ENCODE measurements around the gene PRRC2A.
A peak's percentile ranks its signal among the peaks of the same experiment; 100 is the strongest.

PRRC2A gene

GRCh38 chr6:31624070-31624469, 3.6 kb downstream of the PRRC2A start:
- DNase-seq (ENCODE audit: low spot score), result no peak

GRCh38 chr6:31626952-31627351, 6.4 kb downstream of the PRRC2A start:
- DNase-seq (ENCODE audit: low spot score), result no peak

DNA sequence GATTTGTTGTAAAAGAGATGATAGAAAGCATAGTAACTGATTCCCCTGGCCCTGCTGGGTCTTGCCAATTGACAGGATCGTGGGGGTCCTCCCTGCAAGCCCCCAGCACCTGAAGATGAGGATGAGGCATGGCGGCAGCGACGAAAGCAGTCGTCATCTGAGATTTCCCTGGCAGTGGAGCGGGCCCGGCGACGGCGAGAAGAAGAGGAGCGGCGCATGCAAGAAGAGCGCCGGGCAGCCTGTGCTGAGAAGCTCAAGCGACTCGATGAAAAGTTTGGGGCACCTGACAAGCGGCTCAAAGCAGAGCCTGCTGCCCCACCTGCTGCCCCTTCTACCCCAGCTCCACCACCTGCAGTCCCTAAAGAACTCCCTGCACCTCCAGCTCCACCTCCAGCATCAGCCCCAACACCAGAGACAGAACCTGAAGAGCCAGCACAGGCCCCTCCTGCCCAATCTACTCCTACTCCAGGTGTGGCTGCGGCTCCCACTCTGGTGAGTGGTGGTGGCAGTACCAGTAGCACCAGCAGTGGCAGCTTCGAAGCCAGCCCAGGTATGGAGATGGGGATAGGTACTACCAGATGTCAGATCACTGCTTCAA, 7.3 kb downstream of the PRRC2A start:
- DNase-seq (ENCODE audit: low spot score), result no peak

GRCh38 chr6:31629014-31629413, 8.5 kb downstream of the PRRC2A start:
- no peak for DNase-seq (ENCODE audit: low spot score)

GRCh38 chr6:31630177-31630934, 9.8 kb downstream of the PRRC2A start:
- no peak for DNase-seq (ENCODE audit: low spot score)

DNA sequence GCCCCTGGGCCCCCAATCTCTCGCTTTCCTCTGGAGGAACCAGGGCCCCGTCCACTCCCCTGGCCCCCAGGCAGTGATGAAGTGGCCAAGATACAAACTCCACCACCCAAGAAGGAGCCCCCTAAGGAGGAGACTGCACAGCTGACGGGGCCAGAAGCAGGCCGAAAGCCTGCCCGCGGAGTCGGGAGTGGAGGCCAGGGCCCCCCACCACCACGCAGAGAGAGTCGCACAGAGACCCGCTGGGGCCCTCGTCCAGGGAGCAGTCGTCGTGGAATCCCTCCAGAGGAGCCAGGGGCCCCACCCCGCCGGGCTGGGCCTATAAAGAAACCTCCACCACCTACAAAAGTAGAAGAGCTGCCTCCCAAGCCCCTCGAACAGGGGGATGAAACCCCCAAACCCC, 10.7 kb downstream of the PRRC2A start:
- DNase-seq (ENCODE audit: low spot score), result no peak

GRCh38 chr6:31631681-31632278, 11.3 kb downstream of the PRRC2A start:
- DNase-seq (ENCODE audit: low spot score), result no peak

GRCh38 chr6:31632279-31632946, 11.9 kb downstream of the PRRC2A start:
- DNase-seq (ENCODE audit: low spot score), result no peak

DNA sequence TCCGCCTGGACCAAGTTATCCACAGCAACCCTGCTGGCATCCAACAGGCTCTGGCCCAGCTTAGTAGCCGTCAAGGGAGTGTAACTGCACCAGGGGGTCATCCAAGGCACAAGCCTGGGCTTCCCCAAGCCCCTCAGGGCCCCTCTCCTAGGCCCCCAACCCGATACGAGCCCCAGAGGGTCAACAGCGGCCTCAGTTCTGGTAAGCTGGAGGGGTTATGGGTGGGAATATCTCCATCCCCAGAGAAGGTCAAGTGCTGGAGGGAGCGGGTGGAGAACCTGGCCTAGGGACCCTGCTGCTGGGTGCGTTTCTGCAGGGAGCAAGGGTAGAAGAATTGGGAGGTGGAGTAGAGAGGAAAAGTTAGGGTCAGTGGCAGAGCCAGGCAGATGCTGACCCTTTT, 12.9 kb downstream of the PRRC2A start:
- DNase-seq (ENCODE audit: low spot score), result no peak

- DNase-seq (ENCODE audit: low spot score), result no peak
Observed at GRCh38 chr6:31634131-31634530, 13.6 kb downstream of the PRRC2A start.

- no peak for DNase-seq (ENCODE audit: low spot score)
Observed at GRCh38 chr6:31634969-31635575, 14.6 kb downstream of the PRRC2A start.

- no peak for DNase-seq (ENCODE audit: low spot score)
Observed at GRCh38 chr6:31636698-31637596, 16.4 kb downstream of the PRRC2A start.

DNA sequence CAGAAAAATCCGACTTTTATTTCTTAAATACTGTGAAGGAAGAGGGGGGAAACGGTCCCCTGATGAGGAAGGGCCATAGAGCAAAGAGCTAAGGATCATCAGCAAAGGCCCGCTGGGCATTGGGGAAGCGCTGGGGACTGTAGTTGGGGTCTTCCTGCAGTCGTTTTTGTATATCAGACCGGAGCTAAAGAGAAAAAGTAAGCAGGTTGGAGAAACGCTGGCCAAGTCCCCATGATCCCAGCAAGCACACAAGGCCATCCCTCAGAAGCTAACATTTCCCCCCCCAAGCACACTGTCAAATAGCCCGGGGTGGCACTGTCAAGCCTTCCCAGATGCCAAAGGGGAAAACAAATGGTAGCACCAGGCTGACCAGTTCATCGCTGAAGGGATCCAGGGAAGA, 18.5 kb downstream of the PRRC2A start:
- DNase-seq (ENCODE audit: low spot score), result no peak

DNA sequence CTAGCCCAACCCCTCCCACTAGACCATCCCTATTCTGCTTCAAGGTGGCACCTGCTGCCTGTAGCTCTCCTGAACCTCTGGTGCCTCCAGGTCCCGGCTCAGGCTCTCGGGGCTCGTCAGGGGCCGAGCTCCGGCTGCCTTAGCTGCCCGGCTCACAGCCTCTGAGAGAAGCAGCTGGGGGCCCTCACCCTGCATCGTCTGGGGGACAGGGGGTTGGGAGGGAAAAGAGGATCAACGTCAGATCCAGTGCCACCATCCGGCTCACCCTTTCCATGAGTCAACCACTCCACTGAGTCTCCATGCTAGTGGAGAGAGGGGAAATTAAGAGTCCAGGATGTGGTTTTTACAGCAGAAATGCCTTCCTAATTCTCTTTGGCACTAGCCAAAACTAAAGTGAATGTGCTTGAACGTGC, 18.9 kb downstream of the PRRC2A start:
- peak; percentile 85 for DNase-seq (ENCODE audit: low spot score)

DNA sequence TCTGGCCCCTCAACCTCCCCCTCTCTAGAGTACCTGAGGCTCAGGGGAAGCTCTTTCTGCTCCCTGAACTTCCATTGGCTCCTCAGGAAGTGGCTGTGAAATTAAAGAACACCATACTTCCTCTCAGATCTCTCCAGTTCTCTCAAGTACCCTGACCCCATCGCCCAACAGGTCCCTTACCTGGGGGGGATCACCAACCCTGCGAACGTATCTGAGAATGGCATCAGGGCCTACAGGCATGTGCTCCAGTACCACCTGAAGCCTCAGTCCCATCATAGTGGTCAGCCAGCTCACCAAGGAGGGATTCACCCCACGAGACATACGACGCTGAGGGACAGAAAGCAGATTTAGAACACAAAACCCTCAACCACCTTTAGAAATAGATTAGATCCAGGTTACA, 20.1 kb downstream of the PRRC2A start:
- DNase-seq (ENCODE audit: low spot score), result no peak

- DNase-seq (ENCODE audit: low spot score), result no peak
Observed at GRCh38 chr6:31641370-31641769, 20.9 kb downstream of the PRRC2A start.

- no peak for DNase-seq (ENCODE audit: low spot score)
Observed at GRCh38 chr6:31642798-31643570, 22.5 kb downstream of the PRRC2A start.

DNA sequence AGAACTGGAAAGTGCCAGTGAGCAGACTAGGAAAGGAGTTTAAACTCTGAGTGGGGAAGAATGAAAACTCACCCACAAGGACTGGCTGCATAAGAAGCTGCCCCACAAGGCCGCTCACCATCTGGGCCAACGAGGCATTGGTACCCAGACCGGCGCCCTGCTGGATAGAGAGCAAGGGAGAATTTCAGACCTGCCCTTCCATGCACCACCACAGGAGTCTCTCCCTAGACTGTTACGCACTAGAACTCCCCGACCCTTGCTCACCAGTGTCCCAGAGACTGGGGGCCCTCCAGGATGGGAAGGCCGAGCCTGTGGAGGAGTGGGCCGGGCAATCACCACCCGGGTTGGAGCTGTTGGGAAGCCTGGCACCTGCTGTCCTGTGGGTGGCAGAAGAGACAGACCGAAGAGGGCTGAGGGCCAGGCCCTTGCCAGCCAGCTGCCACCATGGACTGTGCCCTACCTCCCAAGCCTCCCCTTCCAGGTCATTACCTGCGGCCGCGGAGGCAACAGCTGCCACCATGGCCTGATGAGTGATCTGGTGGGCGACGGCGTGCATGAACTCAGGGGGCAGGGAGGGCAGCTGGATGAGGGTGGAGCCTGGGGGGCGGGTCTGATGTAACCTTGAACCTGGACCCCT, 23.4 kb downstream of the PRRC2A start:
- DNase-seq (ENCODE audit: low spot score), result no peak

DNA sequence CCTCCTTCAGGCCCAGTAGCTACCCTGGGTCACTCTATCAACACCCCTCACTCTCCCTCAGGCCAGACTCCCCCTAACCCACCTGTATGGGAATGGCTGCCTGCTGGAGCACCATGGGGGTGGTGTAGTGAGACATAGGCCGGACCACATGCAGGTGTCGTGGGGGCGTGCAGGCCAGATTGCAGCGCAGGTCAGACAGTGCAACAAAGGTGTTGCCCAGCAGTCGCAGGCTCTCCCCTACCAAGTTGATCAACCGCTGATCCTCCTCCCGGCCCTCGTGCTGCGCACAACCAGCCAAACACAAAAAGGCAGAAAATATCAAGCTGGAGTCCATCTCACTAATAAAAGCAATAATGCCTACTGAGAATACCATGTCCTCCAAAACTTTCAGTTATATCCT, 24.8 kb downstream of the PRRC2A start:
- DNase-seq (ENCODE audit: low spot score), result no peak

DNA sequence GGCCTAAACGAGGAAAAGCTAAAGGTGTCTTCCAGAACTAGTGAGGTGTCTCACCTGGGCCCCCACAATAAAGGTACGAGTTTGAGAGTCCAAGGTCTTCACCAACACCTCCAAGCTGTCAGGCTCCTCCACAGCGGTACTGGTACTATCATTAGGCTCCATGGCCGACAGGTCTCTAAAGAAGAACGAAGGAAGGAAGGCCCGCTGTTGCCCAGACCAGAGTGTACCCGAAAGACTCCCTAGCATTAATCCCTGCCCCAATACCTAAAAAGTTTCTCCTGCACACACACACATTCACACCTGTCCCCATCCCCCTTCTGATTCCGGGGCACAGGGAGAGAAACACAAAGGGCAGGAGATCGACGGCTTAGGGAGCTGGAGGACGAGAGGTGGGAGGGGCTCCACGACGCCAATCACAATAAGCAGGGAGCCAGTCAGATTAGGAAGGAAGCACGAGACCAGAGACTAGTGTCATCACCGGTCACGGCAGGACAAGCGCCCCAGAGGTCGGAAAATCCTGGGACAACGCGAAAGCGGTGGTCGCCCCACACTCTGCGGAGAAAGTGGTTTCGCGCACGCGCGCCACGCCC, 31.2 kb downstream of the PRRC2A start:
- DNase-seq (ENCODE audit: low spot score), result peak; percentile 87

All from AG08395 (cell line).